Caki2 (cell line): ENCODE measurements around the gene C1QA. TPM values are rescaled to one million over a fixed set of nuclear protein-coding genes. Genes with fewer than 3 reads are reported as not detected.
A peak's percentile ranks its signal among the peaks of the same experiment; 100 is the strongest.
"Not testable (repeated sequence)": the region's sequence is repeated elsewhere in the genome, so short reads cannot be mapped to it uniquely, and the experiment has no call there.

Source experiments
- DNase-seq: peaks from one replicate; pipeline ENCODE4 v3.0.0-alpha.2; 2015; ENCODE audit warnings: low read depth
- in situ Hi-C: cut with HindIII; loops from 2 replicates; pipeline ENCODE4 v1.10.0; 2016; ENCODE audit warnings: low sequenced_read_pairs, low pct_unique_long_range_greater_than_20kb, mixed read lengths
- total RNA-seq: library from RNA; depleted of rRNA; stranded (reverse); fragments of >200 nt; shearing (Covaris generic); gene quantifications from 2 replicates; pipeline ENCODE4 v1.2.3, GENCODE V29; 2014; ENCODE audit warnings: low replicate concordance

Gene C1QA
- total RNA-seq, 1 experiment from 2014 or later = not detected

GRCh38 chr1:22660716-22661241 is 24.4 kb downstream of the C1QA start:
- no peak for DNase-seq
- in situ Hi-C loops = no loop called here

- in situ Hi-C loops = no loop called here
- DNase-seq = no peak
These were observed 25.5 kb downstream of the C1QA start for GRCh38 chr1:22661880-22662279.

- in situ Hi-C loops = no loop called here
- peak; percentile 52 for DNase-seq
These were observed 25.9 kb downstream of the C1QA start for GRCh38 chr1:22662318-22662717.

- in situ Hi-C loops = no loop called here
- no peak for DNase-seq
These were observed 26.6 kb downstream of the C1QA start for GRCh38 chr1:22662986-22663408.

GRCh38 chr1:22665752-22666151 is 29.3 kb downstream of the C1QA start:
- in situ Hi-C loops = no loop called here
- peak; percentile 18 for DNase-seq

GRCh38 chr1:22666412-22666811 is 30.0 kb downstream of the C1QA start:
- no peak for DNase-seq
- in situ Hi-C loops = no loop called here

- in situ Hi-C loops, DNase-seq: not testable (repeated sequence)
These were observed 32.4 kb downstream of the C1QA start for GRCh38 chr1:22668840-22669239.

- in situ Hi-C loops = no loop called here
- DNase-seq = no peak
These were observed 34.0 kb downstream of the C1QA start for GRCh38 chr1:22670352-22670975.

GRCh38 chr1:22671999-22672398 is 35.6 kb downstream of the C1QA start:
- no peak for DNase-seq
- in situ Hi-C loops = no loop called here

GRCh38 chr1:22673486-22674409 is 37.3 kb downstream of the C1QA start:
- in situ Hi-C loops = no loop called here

GRCh38 chr1:22674410-22674749 is 38.0 kb downstream of the C1QA start:
- no peak for DNase-seq
- in situ Hi-C loops = no loop called here

More at GRCh38 chr1:22673486-22674409, 37.3 kb downstream of the C1QA start:
- DNase-seq = peak; percentile 28

GRCh38 chr1:22676151-22676550 is 39.7 kb downstream of the C1QA start:
- DNase-seq, in situ Hi-C loops: not testable (repeated sequence)

- in situ Hi-C loops = no loop called here
- no peak for DNase-seq
These were observed 40.6 kb downstream of the C1QA start for GRCh38 chr1:22676916-22677583.

GRCh38 chr1:22677931-22678896 is 41.8 kb downstream of the C1QA start:
- in situ Hi-C loops = no loop called here
- DNase-seq = no peak

- in situ Hi-C loops = no loop called here
- DNase-seq = no peak
These were observed 44.3 kb downstream of the C1QA start for GRCh38 chr1:22680726-22681125.

- DNase-seq = no peak
- in situ Hi-C loops = no loop called here
These were observed 45.3 kb downstream of the C1QA start for GRCh38 chr1:22681556-22682276.

- no peak for DNase-seq
- in situ Hi-C loops = no loop called here
These were observed 47.1 kb downstream of the C1QA start for GRCh38 chr1:22683547-22683946.
